ENCODE results near the gene LARGE1. TPM values are rescaled to one million over a fixed set of nuclear protein-coding genes. Genes with fewer than 3 reads are reported as not detected.

Gene LARGE1
- total RNA-seq, 6 experiments from 2014 or later = 12.2 to 28.3 (median 15.2) TPM

DNA sequence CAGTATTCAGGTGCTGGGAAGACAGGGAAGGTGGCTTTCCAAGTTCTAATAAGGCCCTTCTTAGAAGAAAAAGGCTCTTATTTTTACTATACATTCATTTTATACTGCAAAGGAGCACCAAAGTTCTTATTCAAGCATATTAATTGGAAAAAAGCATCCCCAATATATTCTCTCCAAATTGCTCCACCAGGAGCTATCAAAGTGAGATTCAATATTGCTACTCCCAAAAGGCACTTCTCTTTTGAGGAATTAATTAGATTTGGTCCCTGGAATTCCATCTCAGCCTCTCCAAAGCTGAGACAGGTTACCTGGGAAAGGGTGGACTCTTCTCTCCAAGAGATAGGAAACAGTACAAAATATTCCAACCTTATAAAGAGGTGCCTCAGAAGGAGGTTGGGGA lies 134.1 kb downstream of the LARGE1 start:
- TF ChIP-seq POLR2A (IDR thresholded peaks at IDR 0.05) = no peak
- no peak for TF ChIP-seq CTCF (IDR thresholded peaks at IDR 0.05)
- ATAC-seq (no peak), DNase-seq (no peak)
- Histone ChIP-seq H3K4me3 (no peak overlapping the region), H3K36me3 (no peaks in the 10 kb centered on the region), H3K27me3 (no peaks in the 10 kb centered on the region), H3K27ac (no peak overlapping the region), H3K9me3 (peaks cover 0 to 4% (median 1%) of the 10 kb centered on the region in 4 donors), H3K4me1 (peaks cover 0 to 4% (median 0%) of the 10 kb centered on the region in 4 donors)
- intact Hi-C loops (cut with DNase I) = no loop called here

GRCh38 chr22:33785283-33785968 lies 134.8 kb downstream of the LARGE1 start:
- ATAC-seq (peak in 1 of 4 donors; percentile 62), DNase-seq (no peak)
- Histone ChIP-seq H3K9me3 (peaks cover 0 to 4% (median 1%) of the 10 kb centered on the region in 4 donors), H3K4me3 (no peak overlapping the region), H3K36me3 (no peaks in the 10 kb centered on the region), H3K27me3 (no peaks in the 10 kb centered on the region), H3K27ac (no peak overlapping the region), H3K4me1 (peaks cover 0 to 9% (median 0%) of the 10 kb centered on the region in 4 donors)
- intact Hi-C loops (cut with DNase I) = no loop called here
- WGBS (ENCODE audit: insufficient coverage, low coverage, low lambda C conversion rate, missing lambda C conversion rate) = 48% methylated on average over 5 of the region's 5 CpGs
- TF ChIP-seq CTCF (IDR thresholded peaks at IDR 0.05) = no peak
- TF ChIP-seq POLR2A (IDR thresholded peaks at IDR 0.05) = no peak

DNA sequence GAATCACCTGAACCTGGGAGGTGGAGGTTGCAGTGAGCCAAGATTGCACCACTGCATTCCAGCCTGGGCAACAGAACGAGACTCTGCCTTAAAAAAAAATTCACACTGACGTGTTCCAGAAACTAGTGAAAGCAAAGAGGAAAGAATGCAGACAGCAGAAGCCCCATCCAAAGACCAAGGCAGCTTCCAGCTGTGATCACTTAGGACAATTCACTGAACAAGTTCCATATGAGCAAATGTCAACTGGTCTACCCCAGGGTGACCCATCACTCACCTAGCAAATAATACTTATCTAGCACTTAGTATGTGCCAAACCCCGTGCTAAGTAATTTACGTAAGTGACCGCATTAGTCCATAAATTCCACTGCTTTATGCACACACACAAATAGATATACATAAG lies 138.9 kb downstream of the LARGE1 start:
- H3K36me3 ChIP-seq = no peaks in the 10 kb centered on the region
- TF ChIP-seq CTCF (IDR thresholded peaks at IDR 0.05) (no peak), POLR2A (IDR thresholded peaks at IDR 0.05) (no peak)
- no peak overlapping the region for H3K27ac ChIP-seq
- H3K9me3 ChIP-seq = no peaks in the 10 kb centered on the region
- H3K4me3 ChIP-seq = no peak overlapping the region
- intact Hi-C loops (cut with DNase I) = no loop called here
- 45% methylated on average over 5 of the region's 5 CpGs for WGBS (ENCODE audit: insufficient coverage, low coverage, low lambda C conversion rate, missing lambda C conversion rate)
- H3K4me1 ChIP-seq = peaks cover 0 to 13% (median 0%) of the 10 kb centered on the region in 4 donors
- no peak for DNase-seq
- H3K27me3 ChIP-seq = no peaks in the 10 kb centered on the region
- ATAC-seq = peak in 2 of 4 donors; percentile 32 to 63

DNA sequence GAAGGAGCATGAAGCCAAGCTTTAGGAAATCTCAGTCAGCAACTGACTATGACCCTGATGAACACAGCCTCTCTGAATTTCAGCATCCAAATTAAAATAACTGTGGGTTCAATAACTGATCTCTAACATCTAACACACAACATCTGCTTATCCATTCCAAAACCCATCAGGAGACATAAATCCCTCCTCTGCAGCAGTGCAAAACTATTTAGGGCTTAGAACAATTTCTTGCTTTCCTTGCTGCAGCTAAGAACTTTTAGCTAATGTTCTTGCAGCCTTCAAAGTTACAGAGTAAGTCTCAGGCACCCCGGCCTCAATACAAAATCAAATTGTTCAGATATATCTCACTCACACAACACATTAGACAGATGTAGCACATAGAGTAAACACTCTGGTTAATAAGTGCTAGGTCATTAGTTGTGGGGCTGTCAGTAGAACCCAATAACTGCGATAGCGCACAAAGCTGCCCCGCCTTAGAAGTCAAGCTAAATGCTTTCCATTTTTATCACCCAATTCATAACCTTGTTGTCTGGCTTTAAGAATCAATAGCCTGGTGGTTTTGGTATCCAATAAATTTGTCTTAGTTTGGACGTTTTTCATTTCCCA lies 139.6 kb downstream of the LARGE1 start:
- ATAC-seq (peak; percentile 30 to 77 (median 56)), DNase-seq (no peak)
- TF ChIP-seq POLR2A (IDR thresholded peaks at IDR 0.05) (no peak), CTCF (IDR thresholded peaks at IDR 0.05) (no peak)
- WGBS (ENCODE audit: insufficient coverage, low coverage, low lambda C conversion rate, missing lambda C conversion rate) = 28% methylated on average over 5 of the region's 5 CpGs
- intact Hi-C loops (cut with DNase I) = no loop called here
- no peaks in the 10 kb centered on the region for H3K36me3 ChIP-seq
- peaks cover 0 to 13% (median 0%) of the 10 kb centered on the region in 4 donors for H3K4me1 ChIP-seq
- H3K4me3 ChIP-seq = no peak overlapping the region
- H3K27ac ChIP-seq = no peak overlapping the region
- H3K27me3 ChIP-seq = no peaks in the 10 kb centered on the region
- H3K9me3 ChIP-seq = no peaks in the 10 kb centered on the region
